IPS DF 4.7 (cell line): ENCODE results near the gene LY6G5B.
"Not testable (repeated sequence)": the region's sequence is repeated elsewhere in the genome, so short reads cannot be mapped to it uniquely, and the experiment has no call there.

Source experiments
- DNase-seq: peaks from one replicate; pipeline ENCODE4 v3.0.0-alpha.2; 2013; ENCODE audit warnings: low spot score; ENCODE audit errors: extremely low read depth

Gene LY6G5B

GRCh38 chr6:31690231-31691077, 20.7 kb downstream of the LY6G5B start:
- DNase-seq = no peak

- no peak for DNase-seq
These were observed 21.3 kb downstream of the LY6G5B start for GRCh38 chr6:31691078-31691463.

- no peak for DNase-seq
These were observed 21.9 kb downstream of the LY6G5B start for GRCh38 chr6:31691564-31692108.

- no peak for DNase-seq
These were observed 22.6 kb downstream of the LY6G5B start for GRCh38 chr6:31692353-31692752.

- DNase-seq = no peak
These were observed 23.1 kb downstream of the LY6G5B start for GRCh38 chr6:31692886-31693285.

- DNase-seq = no peak
These were observed 23.8 kb downstream of the LY6G5B start for GRCh38 chr6:31693535-31693934.

GRCh38 chr6:31697555-31697954, 27.8 kb downstream of the LY6G5B start:
- DNase-seq = no peak

- no peak for DNase-seq
These were observed 31.1 kb downstream of the LY6G5B start for GRCh38 chr6:31700740-31701401.

GRCh38 chr6:31701666-31702404, 32.1 kb downstream of the LY6G5B start:
- DNase-seq = no peak

GRCh38 chr6:31702405-31702818, 32.6 kb downstream of the LY6G5B start:
- no peak for DNase-seq

- peak; percentile 95 for DNase-seq
These were observed 33.3 kb downstream of the LY6G5B start, which contains the start of gene ABHD16A for GRCh38 chr6:31702819-31703716. Gene ABHD16A, minus strand, starts transcription at chr6:31703324. Its CDS starts 43 bp downstream, at chr6:31703281.

- no peak for DNase-seq
These were observed 36.2 kb downstream of the LY6G5B start for GRCh38 chr6:31705931-31706330.

GRCh38 chr6:31706599-31706998, 36.8 kb downstream of the LY6G5B start, which contains the start of gene LY6G6F:
Gene LY6G6F, plus strand, starts transcription at chr6:31706866. Its CDS starts 41 bp downstream, at chr6:31706907.
- no peak for DNase-seq

- no peak for DNase-seq
These were observed 37.9 kb downstream of the LY6G5B start for GRCh38 chr6:31707701-31708100.

GRCh38 chr6:31708224-31708623, 38.4 kb downstream of the LY6G5B start:
- no peak for DNase-seq

- not testable (repeated sequence) for DNase-seq
These were observed 39.4 kb downstream of the LY6G5B start for GRCh38 chr6:31709157-31709556.

- DNase-seq = no peak
These were observed 40.9 kb downstream of the LY6G5B start for GRCh38 chr6:31710523-31711219.

- no peak for DNase-seq
These were observed 41.5 kb downstream of the LY6G5B start for GRCh38 chr6:31711233-31711632.

- DNase-seq = no peak
These were observed 42.5 kb downstream of the LY6G5B start for GRCh38 chr6:31712296-31712695.

GRCh38 chr6:31713465-31713864, 43.7 kb downstream of the LY6G5B start:
- DNase-seq = no peak
